B cell (primary cell): ENCODE results near the gene C10orf53.

ENCODE experiments used
- CTCF ChIP-seq: fragments of 200-600 bp; IDR thresholded peaks from one replicate; pipeline ENCODE4 v1.8.0; 2022; ENCODE audit warnings: antibody characterized with exemption, mild to moderate bottlenecking
- EZH2 ChIP-seq: IDR thresholded peaks from 2 replicates; pipeline ENCODE4 v1.6.1; 2012; ENCODE audit warnings: borderline replicate concordance, low read depth, mild to moderate bottlenecking, moderate library complexity, low read length; ENCODE audit not compliant: insufficient read depth, poor library complexity, severe bottlenecking

GRCh38 chr10:49645871-49646870 lies 33.3 kb upstream of the C10orf53 start:
- TF ChIP-seq CTCF, result no peak
- TF ChIP-seq EZH2, result no peak
